Endothelial cell (in vitro differentiated cells): Measurements from ENCODE around the gene TTBK1. TPM values are rescaled to one million over a fixed set of nuclear protein-coding genes. Genes with fewer than 3 reads are reported as not detected.

Experiments
- DNase-seq: peaks from one replicate; pipeline ENCODE4 v3.0.0; 2021; ENCODE audit warnings: low spot score
- H3K27ac Mint-ChIP-seq: one replicate; pipeline ENCODE4 v1.8.0; 2021; ENCODE audit warnings: mixed read lengths, inconsistent platforms; ENCODE audit not compliant: unreplicated experiment
- H3K27me3 Mint-ChIP-seq: one replicate; pipeline ENCODE4 v1.8.0; 2021; ENCODE audit warnings: mild to moderate bottlenecking, moderate library complexity, mixed read lengths, inconsistent platforms; ENCODE audit not compliant: unreplicated experiment
- H3K36me3 Mint-ChIP-seq: one replicate; pipeline ENCODE4 v1.8.0; 2021; ENCODE audit warnings: mild to moderate bottlenecking, low read depth, mixed read lengths, inconsistent platforms; ENCODE audit not compliant: unreplicated experiment
- H3K4me1 Mint-ChIP-seq: one replicate; pipeline ENCODE4 v1.8.0; 2021; ENCODE audit warnings: mild to moderate bottlenecking, mixed read lengths, inconsistent platforms; ENCODE audit not compliant: unreplicated experiment
- H3K4me3 Mint-ChIP-seq: one replicate; pipeline ENCODE4 v1.8.0; 2021; ENCODE audit warnings: mild to moderate bottlenecking, mixed read lengths, inconsistent platforms; ENCODE audit not compliant: unreplicated experiment
- H3K9me3 Mint-ChIP-seq: one replicate; pipeline ENCODE4 v1.8.0; 2021; ENCODE audit warnings: mixed read lengths, inconsistent platforms; ENCODE audit not compliant: unreplicated experiment
- CTCF ChIP-seq: fragments of 200-600 bp; sonication (generic); IDR thresholded peaks from one replicate; pipeline ENCODE4 v1.5.0; 2021; ENCODE audit warnings: antibody characterized with exemption; ENCODE audit not compliant: unreplicated experiment
- total RNA-seq: library from RNA; stranded (reverse); fragmentation: NEBNext Ultra II Directional; extraction: Animal tissue kit (Norgen Biotek cat#: 25700); gene quantifications from one replicate; pipeline ENCODE4 v1.2.1, GENCODE V29; 2021; ENCODE audit not compliant: unreplicated experiment

The TTBK1 gene
- total RNA-seq, 1 donor from 2014 or later: 1.0 TPM

GRCh38 chr6:43331891-43332290, 88.6 kb downstream of the TTBK1 start:
- Mint-ChIP-seq H3K27ac (no peak overlapping the region), H3K4me1 (peaks cover 27% of the 10 kb centered on the region), H3K36me3 (no peaks in the 10 kb centered on the region), H3K4me3 (no peak overlapping the region), H3K9me3 (no peaks in the 10 kb centered on the region), H3K27me3 (peaks cover 1% of the 10 kb centered on the region)
- DNase-seq: no peak
- no peak for TF ChIP-seq CTCF

- peaks cover 27% of the 10 kb centered on the region for H3K4me1 Mint-ChIP-seq
- H3K27me3 Mint-ChIP-seq: peaks cover 1% of the 10 kb centered on the region
- H3K36me3 Mint-ChIP-seq: peaks cover 6% of the 10 kb centered on the region
- peak; percentile 59 for TF ChIP-seq CTCF
- H3K4me3 Mint-ChIP-seq: no peak overlapping the region
- peak; percentile 31 for DNase-seq
- H3K27ac Mint-ChIP-seq: peak overlapping the region; percentile 50
- H3K9me3 Mint-ChIP-seq: no peaks in the 10 kb centered on the region
Measured at GRCh38 chr6:43334466-43335095, 91.3 kb downstream of the TTBK1 start.

- Mint-ChIP-seq H3K9me3 (no peaks in the 10 kb centered on the region), H3K36me3 (peaks cover 12% of the 10 kb centered on the region), H3K27me3 (peaks cover 1% of the 10 kb centered on the region), H3K27ac (no peak overlapping the region), H3K4me1 (peaks cover 27% of the 10 kb centered on the region), H3K4me3 (no peak overlapping the region)
- TF ChIP-seq CTCF: no peak
- no peak for DNase-seq
Measured at GRCh38 chr6:43335469-43335868, 92.2 kb downstream of the TTBK1 start.

GRCh38 chr6:43336382-43336781, 93.1 kb downstream of the TTBK1 start:
- Mint-ChIP-seq H3K4me1 (peaks cover 23% of the 10 kb centered on the region), H3K4me3 (no peak overlapping the region), H3K9me3 (no peaks in the 10 kb centered on the region), H3K27me3 (peaks cover 1% of the 10 kb centered on the region), H3K27ac (no peak overlapping the region), H3K36me3 (peaks cover 17% of the 10 kb centered on the region)
- no peak for TF ChIP-seq CTCF
- no peak for DNase-seq

Other genes starting within 250 kb of the TTBK1 start
- 61.0 TPM for gene MEA1, start 229.5 kb upstream of the TTBK1 start, total RNA-seq
- gene KLHDC3, start 229.2 kb upstream of the TTBK1 start, total RNA-seq: 154 TPM
- 82.1 TPM for gene RRP36, start 221.9 kb upstream of the TTBK1 start, total RNA-seq
- 42.2 TPM for gene CUL7, start 189.6 kb upstream of the TTBK1 start, total RNA-seq
- gene MRPL2, start 184.0 kb upstream of the TTBK1 start, total RNA-seq: 39.7 TPM
- 41.4 TPM for gene KLC4, start 183.8 kb upstream of the TTBK1 start, total RNA-seq
- 208 TPM for gene PTK7, start 167.2 kb upstream of the TTBK1 start, total RNA-seq
- 31.3 TPM for gene SRF, start 72.2 kb upstream of the TTBK1 start, total RNA-seq
- gene CUL9, start 61.3 kb upstream of the TTBK1 start, total RNA-seq: 55.4 TPM
- gene DNPH1, start 14.0 kb upstream of the TTBK1 start, total RNA-seq: 4.5 TPM
- not detected for gene SLC22A7, start 54.8 kb downstream of the TTBK1 start, total RNA-seq
- gene CRIP3, start 65.3 kb downstream of the TTBK1 start, total RNA-seq: 1.1 TPM
- 26.7 TPM for gene ZNF318, start 126.2 kb downstream of the TTBK1 start, total RNA-seq
- gene ABCC10, start 184.1 kb downstream of the TTBK1 start, total RNA-seq: 45.6 TPM
- gene DLK2, start 212.1 kb downstream of the TTBK1 start, total RNA-seq: 0.18 TPM
- 41.8 TPM for gene TJAP1, start 234.1 kb downstream of the TTBK1 start, total RNA-seq